BLaER1 treated with 17β-estradiol and CSF1 and Interleukin-3, amounts not matched to agents 10 nM and 100 nM (cell line): ENCODE measurements around the gene ATP11A.

Experiments used
- H3K27ac ChIP-seq, 11 experiments: shearing (Covaris generic); formaldehyde crosslinking; 2 replicates each; pipeline ENCODE4 v1.8.1; 2022
- H3K27me3 ChIP-seq, 11 experiments: shearing (Covaris generic); formaldehyde crosslinking; 2 replicates each; pipeline ENCODE4 v1.8.1; 2022
- H3K36me3 ChIP-seq, 11 experiments: shearing (Covaris generic); formaldehyde crosslinking; 2 replicates each; pipeline ENCODE4 v1.8.1; 2022
- H3K4me1 ChIP-seq, 10 experiments: shearing (Covaris generic); formaldehyde crosslinking; 2 replicates each; pipeline ENCODE4 v1.8.1; 2022
- H3K4me2 ChIP-seq, 11 experiments: shearing (Covaris generic); formaldehyde crosslinking; 2 replicates each; pipeline ENCODE4 v1.8.1; 2022
- H3K4me3 ChIP-seq, 10 experiments: shearing (Covaris generic); formaldehyde crosslinking; 2 replicates each; pipeline ENCODE4 v1.8.1; 2022
- H3K9ac ChIP-seq, 11 experiments: shearing (Covaris generic); formaldehyde crosslinking; 2 replicates each; pipeline ENCODE4 v1.8.1; 2022
- H3K9me3 ChIP-seq, 11 experiments: shearing (Covaris generic); formaldehyde crosslinking; replicated peaks in 1 of 11; 2 replicates each; pipeline ENCODE4 v1.8.1; 2022
- H4K20me1 ChIP-seq, 11 experiments: shearing (Covaris generic); formaldehyde crosslinking; 2 replicates each; pipeline ENCODE4 v1.8.1; 2022
- Cebpa-rat ChIP-seq, 11 experiments: shearing (Covaris generic); IDR thresholded peaks; 2 replicates each; pipeline ENCODE4 v1.8.1; 2022

ATP11A gene

DNA sequence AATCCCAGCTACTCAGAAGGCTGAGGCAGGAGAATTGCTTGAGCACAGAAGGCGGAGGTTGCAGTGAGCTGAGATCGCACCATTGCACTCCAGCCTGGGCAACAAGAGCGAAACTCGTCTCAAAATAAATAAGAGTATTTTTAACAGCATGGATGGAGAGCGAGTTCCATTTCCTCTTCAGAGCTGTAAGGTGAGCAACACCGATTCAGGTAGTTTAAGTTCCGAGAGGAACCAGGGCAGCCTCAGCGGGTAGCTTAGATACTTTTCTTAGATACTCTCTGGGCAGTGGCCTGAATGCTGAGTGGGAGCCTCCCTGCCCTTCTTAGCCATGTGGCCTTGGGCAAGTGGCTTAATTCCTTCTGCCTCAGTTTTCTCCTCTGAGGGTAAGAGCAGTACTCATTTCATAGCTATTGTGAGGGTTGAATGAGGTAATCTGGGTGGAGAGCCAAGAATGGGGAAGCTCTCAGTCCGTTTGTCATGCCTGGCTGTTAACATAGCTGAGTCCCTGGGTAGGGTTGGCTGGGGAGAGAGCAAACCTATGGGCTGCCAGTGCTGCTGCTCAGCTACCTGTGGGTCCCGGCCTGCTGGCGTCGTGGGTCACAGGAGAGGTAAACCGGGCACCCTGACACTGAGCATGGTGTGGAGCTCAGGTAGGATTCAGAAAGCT, 4.1 kb downstream of the ATP11A start:
- peak overlapping the region; percentile 85 to 99 (median 95) for H3K4me2 ChIP-seq
- no peaks in the 10 kb centered on the region for H3K9me3 ChIP-seq
- peaks cover 41 to 68% (median 51%) of the 10 kb centered on the region in 10 experiments for H3K4me1 ChIP-seq
- TF ChIP-seq Cebpa-rat (IDR thresholded peaks at IDR 0.05), result no peak
- no peak overlapping the region for H3K4me3 ChIP-seq
- H4K20me1 ChIP-seq, result peaks cover 70 to 88% (median 76%) of the 10 kb centered on the region in 11 experiments
- H3K27me3 ChIP-seq, result no peaks in the 10 kb centered on the region
- H3K36me3 ChIP-seq, result peaks cover 8 to 39% (median 27%) of the 10 kb centered on the region in 11 experiments
- H3K9ac ChIP-seq, result peak overlapping the region in 3 of 11 experiments; percentile 0 to 26 (median 7); a peak in 3 of 22 replicates
- peak overlapping the region in 4 of 11 experiments; percentile 1 to 46 (median 38); a peak in 6 of 22 replicates for H3K27ac ChIP-seq

DNA sequence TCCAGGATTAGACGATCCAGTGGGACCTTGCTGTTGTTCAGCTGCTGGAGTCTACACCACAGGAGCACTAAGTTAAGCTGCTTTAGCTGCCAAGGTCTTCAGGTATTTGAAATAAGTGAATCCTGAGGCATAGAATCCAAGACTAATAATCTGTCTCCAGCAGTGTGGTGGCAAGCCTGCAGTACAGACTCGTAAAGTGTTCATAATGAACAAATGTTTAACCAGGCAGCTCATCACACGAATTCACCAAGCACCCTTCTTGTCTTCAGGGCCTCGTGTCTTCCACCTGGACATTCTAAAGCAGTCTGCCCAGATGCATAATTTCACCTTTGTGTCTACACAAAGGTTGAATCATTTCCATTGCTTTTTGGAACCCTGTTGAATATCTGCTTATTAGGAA, 5.3 kb downstream of the ATP11A start:
- Histone ChIP-seq H3K4me2 (peak overlapping the region in 1 of 11 experiments; percentile 99; a peak in 1 of 22 replicates), H4K20me1 (peaks cover 78 to 100% (median 87%) of the 10 kb centered on the region in 11 experiments), H3K9me3 (no peaks in the 10 kb centered on the region), H3K27me3 (no peaks in the 10 kb centered on the region), H3K9ac (no peak overlapping the region; a peak in 1 of 22 replicates), H3K27ac (no peak overlapping the region), H3K4me3 (no peak overlapping the region), H3K4me1 (peaks cover 34 to 72% (median 51%) of the 10 kb centered on the region in 10 experiments), H3K36me3 (peaks cover 10 to 47% (median 31%) of the 10 kb centered on the region in 11 experiments)
- TF ChIP-seq Cebpa-rat (IDR thresholded peaks at IDR 0.05), result no peak

DNA sequence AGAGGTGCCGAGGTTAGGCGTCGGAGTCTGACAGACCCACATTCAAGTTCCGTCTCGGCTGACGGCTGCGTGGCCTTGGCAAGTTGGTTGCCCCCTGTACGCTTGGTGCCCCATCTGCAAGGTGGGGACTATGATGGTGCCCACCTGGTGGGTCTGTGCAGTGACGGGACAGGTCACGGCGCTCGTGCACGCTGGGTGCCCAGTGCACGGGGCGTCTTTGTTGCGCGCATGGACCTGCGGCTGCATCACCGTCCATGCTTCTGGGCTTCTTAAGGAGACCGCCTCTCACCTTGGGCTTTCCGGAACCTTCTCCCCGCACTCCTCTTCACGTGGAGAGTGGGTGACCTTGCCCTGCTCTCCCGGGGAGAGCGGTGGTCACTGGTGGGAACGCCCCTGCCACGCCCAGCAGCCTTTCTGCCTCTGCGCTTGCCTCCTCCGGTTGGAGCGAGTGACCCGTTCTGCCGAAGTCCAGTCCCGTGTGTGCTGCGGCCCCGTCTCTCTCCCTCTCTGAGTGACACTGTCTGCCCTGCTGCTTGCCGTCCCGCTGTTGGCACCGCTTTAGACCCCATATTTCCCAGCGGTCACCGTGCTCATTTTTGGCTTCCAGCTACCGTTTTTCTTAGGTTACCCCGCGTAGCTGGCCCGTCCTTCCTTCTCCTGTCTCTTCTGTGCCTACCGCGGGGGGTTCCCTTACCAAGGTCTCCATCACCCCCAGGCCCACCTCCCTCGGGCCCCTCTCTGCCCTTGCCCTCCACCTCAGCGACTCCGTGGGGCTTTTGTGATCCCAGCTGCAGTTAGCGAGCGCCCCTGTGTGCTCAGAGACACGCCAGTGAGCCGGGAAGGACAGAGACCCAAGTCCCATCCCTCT, 6.4 kb downstream of the ATP11A start:
- Histone ChIP-seq H3K27me3 (no peaks in the 10 kb centered on the region), H3K4me2 (no peak overlapping the region), H3K27ac (no peak overlapping the region), H3K9ac (no peak overlapping the region), H3K9me3 (no peaks in the 10 kb centered on the region), H4K20me1 (peaks cover 89 to 100% (median 98%) of the 10 kb centered on the region in 11 experiments), H3K4me3 (no peak overlapping the region), H3K4me1 (peaks cover 33 to 83% (median 54%) of the 10 kb centered on the region in 10 experiments), H3K36me3 (peaks cover 21 to 58% (median 42%) of the 10 kb centered on the region in 11 experiments)
- TF ChIP-seq Cebpa-rat (IDR thresholded peaks at IDR 0.05), result no peak

DNA sequence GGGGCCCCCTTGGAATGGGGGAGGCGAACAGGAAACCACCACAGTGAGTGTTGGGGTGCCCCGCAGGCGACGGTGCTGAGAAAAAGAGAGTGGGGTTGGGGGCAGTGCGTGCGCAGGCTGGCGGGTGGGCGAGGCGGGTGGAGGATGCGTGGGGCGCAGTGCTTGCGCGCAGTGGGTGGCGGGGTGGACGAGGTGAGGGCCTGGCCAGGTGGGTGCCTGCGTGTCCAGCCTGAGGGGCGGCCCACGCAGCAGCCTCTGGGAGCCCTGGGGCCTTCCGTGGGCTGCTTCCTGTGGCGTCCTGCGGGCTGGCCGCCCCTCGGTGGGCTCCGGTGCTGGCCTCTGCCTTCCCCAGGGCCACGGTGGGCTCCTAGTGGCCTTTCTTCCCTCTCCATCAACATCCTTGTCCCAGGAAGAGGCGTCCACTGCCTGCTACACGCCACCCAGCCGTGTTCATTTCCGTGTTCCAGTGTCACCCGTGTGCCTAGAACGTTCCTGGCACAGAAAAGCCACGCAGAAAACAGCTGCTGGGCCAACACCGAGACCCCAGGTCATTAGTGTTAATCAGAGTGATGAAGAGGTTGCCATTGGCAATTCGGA, 7.1 kb downstream of the ATP11A start:
- no peaks in the 10 kb centered on the region for H3K27me3 ChIP-seq
- no peak overlapping the region for H3K4me3 ChIP-seq
- no peaks in the 10 kb centered on the region for H3K9me3 ChIP-seq
- peaks cover 91 to 100% (median 100%) of the 10 kb centered on the region in 11 experiments for H4K20me1 ChIP-seq
- H3K9ac ChIP-seq, result no peak overlapping the region
- H3K27ac ChIP-seq, result no peak overlapping the region; a peak in 1 of 22 replicates
- H3K4me2 ChIP-seq, result no peak overlapping the region
- peaks cover 22 to 62% (median 48%) of the 10 kb centered on the region in 11 experiments for H3K36me3 ChIP-seq
- H3K4me1 ChIP-seq, result peaks cover 31 to 85% (median 54%) of the 10 kb centered on the region in 10 experiments
- TF ChIP-seq Cebpa-rat (IDR thresholded peaks at IDR 0.05), result no peak

DNA sequence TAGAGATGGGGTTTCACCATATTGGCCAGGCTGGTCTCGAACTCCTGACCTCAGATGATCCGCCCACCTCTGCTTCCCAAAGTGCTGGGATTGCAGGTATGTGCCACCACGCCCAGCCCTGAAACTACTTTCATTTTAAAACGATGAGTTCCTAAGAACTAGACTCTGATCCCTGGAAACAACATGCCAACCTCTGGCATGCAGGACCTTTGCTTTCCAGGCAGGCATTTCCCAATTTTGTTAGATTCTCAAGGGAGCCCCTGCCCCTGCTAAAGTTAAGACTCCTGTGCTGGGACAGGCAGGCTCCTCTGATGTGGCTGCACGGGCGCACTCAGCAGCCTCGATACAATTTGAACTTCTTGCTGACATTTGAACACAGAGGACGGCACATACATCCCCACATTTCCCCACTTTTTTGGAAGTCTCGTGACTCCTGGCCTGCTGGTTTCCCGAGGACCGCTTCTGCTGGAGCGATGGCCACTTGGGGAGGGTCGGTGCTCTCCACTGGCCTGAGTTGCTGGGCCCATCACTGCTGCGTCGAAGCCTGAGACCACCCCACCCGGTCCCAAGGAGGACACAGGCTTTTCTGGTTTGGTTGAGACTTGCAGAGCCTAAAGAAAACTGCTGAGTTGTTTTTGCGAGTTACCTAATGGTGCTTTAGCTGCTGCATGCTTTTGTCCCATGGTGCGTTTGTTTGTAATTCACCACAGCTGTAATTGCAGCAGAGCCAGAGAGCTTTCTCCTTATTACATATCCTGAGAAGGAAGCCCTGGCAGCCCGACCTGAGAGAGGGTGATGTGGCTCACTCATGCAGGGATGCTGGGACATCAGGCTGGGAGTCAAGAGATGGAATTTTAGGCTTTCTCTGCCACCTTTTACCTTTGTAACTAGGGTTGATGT, 8.2 kb downstream of the ATP11A start:
- H3K4me2 ChIP-seq, result peak overlapping the region in 1 of 11 experiments; percentile 24; a peak in 1 of 22 replicates
- no peak for TF ChIP-seq Cebpa-rat (IDR thresholded peaks at IDR 0.05)
- H3K4me1 ChIP-seq, result peaks cover 31 to 85% (median 54%) of the 10 kb centered on the region in 10 experiments

GRCh38 chr13:112699322-112699918, 9.6 kb downstream of the ATP11A start:
- Histone ChIP-seq H3K4me2 (0 out of 22 replicates have a peak overlapping the region, but pooled peaks of 1 of the 11 experiments have one; percentile 7), H3K27me3 (no peaks in the 10 kb centered on the region), H3K27ac (no peak overlapping the region), H3K9me3 (no peaks in the 10 kb centered on the region), H3K36me3 (peaks cover 22 to 62% (median 49%) of the 10 kb centered on the region in 11 experiments), H3K4me1 (peaks cover 31 to 85% (median 54%) of the 10 kb centered on the region in 10 experiments), H4K20me1 (peaks cover 86 to 100% (median 100%) of the 10 kb centered on the region in 11 experiments), H3K4me3 (no peak overlapping the region), H3K9ac (no peak overlapping the region)
- no peak for TF ChIP-seq Cebpa-rat (IDR thresholded peaks at IDR 0.05)

More for the DNA sequence above, 8.2 kb downstream of the ATP11A start:
- H3K36me3 ChIP-seq, result peaks cover 22 to 62% (median 49%) of the 10 kb centered on the region in 11 experiments
- 0 out of 22 replicates have a peak overlapping the region, but pooled peaks of 1 of the 11 experiments have one; percentile 10 for H3K27ac ChIP-seq
- H3K9ac ChIP-seq, result no peak overlapping the region
- H4K20me1 ChIP-seq, result peaks cover 88 to 100% (median 100%) of the 10 kb centered on the region in 11 experiments
- no peak overlapping the region for H3K4me3 ChIP-seq
- no peaks in the 10 kb centered on the region for H3K9me3 ChIP-seq
- no peaks in the 10 kb centered on the region for H3K27me3 ChIP-seq

GRCh38 chr13:112700291-112701060, 10.6 kb downstream of the ATP11A start:
- no peaks in the 10 kb centered on the region for H3K27me3 ChIP-seq
- peaks cover 22 to 61% (median 45%) of the 10 kb centered on the region in 11 experiments for H3K36me3 ChIP-seq
- H3K4me1 ChIP-seq, result peaks cover 41 to 85% (median 61%) of the 10 kb centered on the region in 10 experiments
- no peak for TF ChIP-seq Cebpa-rat (IDR thresholded peaks at IDR 0.05)
- peaks cover 86 to 100% (median 100%) of the 10 kb centered on the region in 11 experiments for H4K20me1 ChIP-seq
- H3K4me3 ChIP-seq, result no peak overlapping the region
- H3K27ac ChIP-seq, result no peak overlapping the region; a peak in 1 of 22 replicates
- peak overlapping the region in 1 of 11 experiments; percentile 24; a peak in 1 of 22 replicates for H3K9ac ChIP-seq
- no peak overlapping the region for H3K4me2 ChIP-seq
- no peaks in the 10 kb centered on the region for H3K9me3 ChIP-seq
